Panc1 (cell line): ENCODE data around the gene UGT1A10. TPM values are rescaled to one million over a fixed set of nuclear protein-coding genes. Genes with fewer than 3 reads are reported as not detected.

Source experiments
- ATAC-seq: fragments of 200-7000 bp; cut with Tn5 transposase; 2 replicates; pipeline ENCODE4 v1.9.1; 2020; ENCODE audit warnings: mild to moderate bottlenecking, moderate library complexity
- BruUV-seq: library from RNA; stranded (reverse); fragments of 400-500 nt; replicated peaks from 2 replicates; lab custom pipeline; 2021; lab: Mats Ljungman, UMichigan
- CTCF ChIA-PET: fragments of 300-600 bp; sonication (Branson Sonifier 250); formaldehyde crosslinking; loops from one replicate; lab custom pipeline; 2022; ENCODE audit warnings: antibody characterized with exemption; lab: Charles Lee
- POLR2A ChIA-PET: fragments of 300-600 bp; sonication (Branson Sonifier 250); formaldehyde crosslinking; loops from one replicate; lab custom pipeline; 2022; ENCODE audit warnings: antibody characterized with exemption; lab: Charles Lee
- DNase-seq: peaks from one replicate; pipeline ENCODE4 v3.0.0-alpha.2; 2010; ENCODE audit warnings: low read depth, low spot score
- H3K27ac ChIP-seq: 2 replicates; pipeline ENCODE4 v1.5.1; 2011; ENCODE audit warnings: mild to moderate bottlenecking, low read length, inconsistent platforms
- H3K27me3 ChIP-seq: fragments of 200-500 bp; sonication (Bioruptor generic); 2 replicates; pipeline ENCODE4 v1.6.0; 2014; ENCODE audit warnings: low read length, inconsistent platforms; ENCODE audit not compliant: control insufficient read depth, insufficient read depth
- H3K36me3 ChIP-seq: fragments of 200-500 bp; sonication (Bioruptor generic); 2 replicates; pipeline ENCODE4 v1.5.1; 2014; ENCODE audit warnings: inconsistent platforms, mild to moderate bottlenecking, low read length, moderate library complexity; ENCODE audit not compliant: control insufficient read depth, insufficient read depth
- H3K4me1 ChIP-seq: 2 replicates; pipeline ENCODE4 v1.5.1; 2011; ENCODE audit warnings: inconsistent platforms, mild to moderate bottlenecking, low read length, moderate library complexity; ENCODE audit not compliant: control insufficient read depth, insufficient read depth
- H3K4me3 ChIP-seq, 2 experiments: 2 replicates each; pipeline ENCODE4 v1.5.1; 2011 to 2012; ENCODE audit warnings: low read depth in 2 of 2, low read length in 2 of 2, mild to moderate bottlenecking in 2 of 2, inconsistent platforms in 1 of 2, moderate library complexity in 1 of 2
- H3K9me3 ChIP-seq: fragments of 200-500 bp; sonication (Bioruptor generic); 2 replicates; pipeline ENCODE4 v1.5.1; 2014; ENCODE audit warnings: low read depth, mild to moderate bottlenecking, inconsistent platforms, low read length, moderate library complexity; ENCODE audit not compliant: control insufficient read depth, insufficient read depth
- CTCF ChIP-seq: fragments of 450-650 bp; IDR thresholded peaks from 2 replicates; pipeline ENCODE4 v1.5.1; 2017; ENCODE audit warnings: mild to moderate bottlenecking
- POLR2AphosphoS5 ChIP-seq: IDR thresholded peaks from 2 replicates; pipeline ENCODE4 v1.6.1; 2012; ENCODE audit warnings: mild to moderate bottlenecking, low read depth, low read length, moderate library complexity
- REST ChIP-seq, 2 experiments: IDR thresholded peaks; 2 replicates each; pipeline ENCODE4 v1.6.1; 2011 to 2012; ENCODE audit warnings: low read depth in 2 of 2, control low read depth in 1 of 2, low read length in 1 of 2, mild to moderate bottlenecking in 1 of 2, moderate library complexity in 1 of 2; ENCODE audit not compliant: insufficient read depth in 1 of 2
- SIN3A ChIP-seq: IDR thresholded peaks from 2 replicates; pipeline ENCODE4 v1.6.1; 2012; ENCODE audit warnings: low read depth, mild to moderate bottlenecking, low read length, moderate library complexity, borderline replicate concordance; ENCODE audit not compliant: insufficient read depth
- TCF7L2 ChIP-seq: IDR thresholded peaks from 2 replicates; pipeline ENCODE4 v1.6.1; 2011; ENCODE audit warnings: mild to moderate bottlenecking, low read depth, low read length, inconsistent platforms
- in situ Hi-C: cut with HindIII; loops from 2 replicates; pipeline ENCODE4 v1.10.0; 2016; ENCODE audit warnings: low sequenced_read_pairs, low pct_unique_long_range_greater_than_20kb
- intact Hi-C: fragments of 100-400 bp; cut with micrococcal nuclease; formaldehyde crosslinking; loops from one replicate; pipeline ENCODE4 v1.10.0; 2022; ENCODE audit not compliant: unreplicated experiment
- total RNA-seq: library from RNA; stranded (reverse); gene quantifications from one replicate; pipeline ENCODE4 v1.2.1, GENCODE V29; 2021; ENCODE audit not compliant: unreplicated experiment

Gene UGT1A10
- total RNA-seq, 1 experiment from 2014 or later: not detected

- ATAC-seq: no peak
- Histone ChIP-seq H3K4me1 (peaks cover 5% of the 10 kb centered on the region), H3K4me3 (no peak overlapping the region), H3K9me3 (no peaks in the 10 kb centered on the region), H3K27me3 (no peaks in the 10 kb centered on the region), H3K27ac (no peak overlapping the region; the same call in 1 of the 2 replicates), H3K36me3 (no peaks in the 10 kb centered on the region)
- BruUV-seq: no TSS peak
- intact Hi-C loops: loop anchor here (5.0 kb wide), 1 partner anchor 219 kb away; no protein-coding TSS in a partner anchor
- TF ChIP-seq CTCF (no peak), TCF7L2 (no peak), POLR2AphosphoS5 (no peak), REST (IDR thresholded peaks at IDR 0.05; ENCODE audit: insufficient read depth in 1 of 2, low read depth in 2 of 2, low read length in 1 of 2) (no peak), SIN3A (no peak)
- DNase-seq: no peak
- CTCF ChIA-PET: no interaction called here
- in situ Hi-C loops: no loop called here
- POLR2A ChIA-PET: no interaction called here
Observed at GRCh38 chr2:233705911-233706506, 69.8 kb downstream of the UGT1A10 start.

GRCh38 chr2:233706720-233707119, 70.5 kb downstream of the UGT1A10 start:
- ATAC-seq (peak; percentile 65), DNase-seq (no peak)
- ChIA-PET POLR2A (no interaction called here), CTCF (no interaction called here)
- intact Hi-C loops (loop anchor here (5.0 kb wide), 1 partner anchor 219 kb away; no protein-coding TSS in a partner anchor), in situ Hi-C loops (no loop called here)
- BruUV-seq: no TSS peak
- peaks cover 5% of the 10 kb centered on the region for H3K4me1 ChIP-seq
- H3K36me3 ChIP-seq: no peaks in the 10 kb centered on the region
- no peaks in the 10 kb centered on the region for H3K27me3 ChIP-seq
- no peaks in the 10 kb centered on the region for H3K9me3 ChIP-seq
- no peak overlapping the region for H3K27ac ChIP-seq
- TF ChIP-seq POLR2AphosphoS5: no peak
- no peak for TF ChIP-seq SIN3A
- TF ChIP-seq CTCF: no peak
- TF ChIP-seq REST (IDR thresholded peaks at IDR 0.05; ENCODE audit: insufficient read depth in 1 of 2, low read depth in 2 of 2, low read length in 1 of 2): no peak
- no peak for TF ChIP-seq TCF7L2
- no peak overlapping the region for H3K4me3 ChIP-seq
